Measurements from ENCODE around the gene SPDEF.

SPDEF gene

GRCh38 chr6:34490390-34491090, 65.6 kb downstream of the SPDEF start:
- no peaks in the 10 kb centered on the region for H3K36me3 ChIP-seq (ENCODE audit: insufficient read depth)
- H3K9ac ChIP-seq: no peak overlapping the region
- TF ChIP-seq, protein P1, sequence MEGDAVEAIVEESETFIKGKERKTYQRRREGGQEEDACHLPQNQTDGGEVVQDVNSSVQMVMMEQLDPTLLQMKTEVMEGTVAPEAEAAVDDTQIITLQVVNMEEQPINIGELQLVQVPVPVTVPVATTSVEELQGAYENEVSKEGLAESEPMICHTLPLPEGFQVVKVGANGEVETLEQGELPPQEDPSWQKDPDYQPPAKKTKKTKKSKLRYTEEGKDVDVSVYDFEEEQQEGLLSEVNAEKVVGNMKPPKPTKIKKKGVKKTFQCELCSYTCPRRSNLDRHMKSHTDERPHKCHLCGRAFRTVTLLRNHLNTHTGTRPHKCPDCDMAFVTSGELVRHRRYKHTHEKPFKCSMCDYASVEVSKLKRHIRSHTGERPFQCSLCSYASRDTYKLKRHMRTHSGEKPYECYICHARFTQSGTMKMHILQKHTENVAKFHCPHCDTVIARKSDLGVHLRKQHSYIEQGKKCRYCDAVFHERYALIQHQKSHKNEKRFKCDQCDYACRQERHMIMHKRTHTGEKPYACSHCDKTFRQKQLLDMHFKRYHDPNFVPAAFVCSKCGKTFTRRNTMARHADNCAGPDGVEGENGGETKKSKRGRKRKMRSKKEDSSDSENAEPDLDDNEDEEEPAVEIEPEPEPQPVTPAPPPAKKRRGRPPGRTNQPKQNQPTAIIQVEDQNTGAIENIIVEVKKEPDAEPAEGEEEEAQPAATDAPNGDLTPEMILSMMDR (conservative IDR thresholded peaks at IDR 0.05; ENCODE audit: low read depth, low read length): no peak
- H2AFZ ChIP-seq (ENCODE audit: low read depth): no peak overlapping the region
- no peaks in the 10 kb centered on the region for H4K20me1 ChIP-seq (ENCODE audit: insufficient read depth)
- no peaks in the 10 kb centered on the region for H3K27me3 ChIP-seq (ENCODE audit: insufficient read depth, low read depth)
- peaks cover 13% of the 10 kb centered on the region for H3K4me1 ChIP-seq (ENCODE audit: low read depth, poor library complexity, severe bottlenecking)
- H3K4me2 ChIP-seq: no peak overlapping the region
- no peaks in the 10 kb centered on the region for H3K79me2 ChIP-seq (ENCODE audit: insufficient read depth, low read depth)
- H3K4me3 ChIP-seq (IDR thresholded peaks at IDR 0.05; ENCODE audit: insufficient read depth, low read depth, low read length): no peak overlapping the region
- no peak overlapping the region for H3K27ac ChIP-seq

- Histone ChIP-seq H3K4me1 (ENCODE audit: low read depth, poor library complexity, severe bottlenecking) (peaks cover 13% of the 10 kb centered on the region), H3K4me2 (peak overlapping the region; percentile 21; the same call in 1 of the 2 replicates), H4K20me1 (ENCODE audit: insufficient read depth) (no peaks in the 10 kb centered on the region), H3K79me2 (ENCODE audit: insufficient read depth, low read depth) (no peaks in the 10 kb centered on the region), H3K27me3 (ENCODE audit: insufficient read depth, low read depth) (no peaks in the 10 kb centered on the region), H3K4me3 (IDR thresholded peaks at IDR 0.05; ENCODE audit: insufficient read depth, low read depth, low read length) (no peak overlapping the region), H3K9ac (no peak overlapping the region), H3K27ac (no peak overlapping the region), H3K36me3 (ENCODE audit: insufficient read depth) (no peaks in the 10 kb centered on the region), H2AFZ (ENCODE audit: low read depth) (peak overlapping the region; percentile 22; the same call in 1 of the 2 replicates)
- TF ChIP-seq, protein P1 (conservative IDR thresholded peaks at IDR 0.05; ENCODE audit: low read depth, low read length): no peak
Observed at GRCh38 chr6:34489207-34489805, 66.8 kb downstream of the SPDEF start.

Measured in KMS-11 (cell line).